HCT116 (cell line): ENCODE results near the gene CST2. TPM values are rescaled to one million over a fixed set of nuclear protein-coding genes. Genes with fewer than 3 reads are reported as not detected.

Experiments
- ATAC-seq: fragments of 200-7000 bp; cut with Tn5 transposase; 2 replicates; pipeline ENCODE4 v1.9.1; 2020; ENCODE audit warnings: mild to moderate bottlenecking, moderate library complexity
- BruUV-seq: library from RNA; stranded (reverse); fragments of 400-500 nt; replicated peaks from 2 replicates; lab custom pipeline; 2021; lab: Mats Ljungman, UMichigan
- CTCF ChIA-PET: fragments of 300-600 bp; sonication (Branson Sonifier 250); formaldehyde crosslinking; loops from one replicate; lab custom pipeline; 2021; ENCODE audit warnings: antibody characterized with exemption; lab: Charles Lee
- POLR2A ChIA-PET: fragments of 300-600, 350-600 bp; sonication (Branson Sonifier 250); formaldehyde crosslinking; loops from one replicate; lab custom pipeline; 2021; ENCODE audit warnings: antibody characterized with exemption; lab: Charles Lee
- RAD21 ChIA-PET, 2 experiments: fragments of 300-600 bp; sonication (Branson Sonifier 250); formaldehyde crosslinking; loops; one replicate each; lab custom pipeline; 2023; ENCODE audit warnings: low total read pairs in 2 of 2; ENCODE audit not compliant: uncharacterized antibody in 2 of 2, unreplicated experiment in 2 of 2, low non-redundant PET in 1 of 2; lab: Charles Lee
- DNase-seq: peaks from one replicate; pipeline ENCODE4 v3.0.0-alpha.2; 2010; ENCODE audit warnings: low read depth, low spot score
- H2AFZ ChIP-seq: fragments of 200-600 bp; shearing (Covaris generic), sonication (generic); 2 replicates; pipeline ENCODE4 v1.6.1; 2017; ENCODE audit warnings: low read depth, mixed run types, mixed read lengths, antibody characterized with exemption, low read length; ENCODE audit not compliant: poor library complexity, severe bottlenecking
- H3K27ac ChIP-seq: 2 replicates; pipeline ENCODE4 v1.5.1; 2012; ENCODE audit warnings: low read depth, low read length
- H3K27me3 ChIP-seq: fragments of 200-600 bp; sonication (generic); 2 replicates; pipeline ENCODE4 v1.6.1; 2016; ENCODE audit warnings: mixed run types, low read length, mixed read lengths; ENCODE audit not compliant: insufficient read depth
- H3K36me3 ChIP-seq, 2 experiments: fragments of 200-500 bp in 1 of 2; fragments of 200-600 bp in 1 of 2; sonication (Bioruptor generic) in 1 of 2; sonication (generic) in 1 of 2; 2 replicates each; pipeline versions ENCODE4 v1.5.1 to v1.6.1; 2014 to 2016; ENCODE audit warnings: low read length in 2 of 2, inconsistent platforms in 1 of 2, mixed read lengths in 1 of 2, mixed run types in 1 of 2; ENCODE audit not compliant: insufficient read depth in 2 of 2, control insufficient read depth in 1 of 2
- H3K4me1 ChIP-seq, 2 experiments: fragments of 200-600 bp in 1 of 2; sonication (generic) in 1 of 2; 2 replicates each; pipeline versions ENCODE4 v1.5.1 to v1.6.1; 2012 to 2017; ENCODE audit warnings: low read length in 2 of 2, inconsistent platforms in 1 of 2, mild to moderate bottlenecking in 1 of 2, mixed read lengths in 1 of 2, mixed run types in 1 of 2, moderate library complexity in 1 of 2; ENCODE audit not compliant: insufficient read depth in 2 of 2, control insufficient read depth in 1 of 2
- H3K4me2 ChIP-seq: fragments of 200-600 bp; sonication (generic); 2 replicates; pipeline ENCODE4 v1.6.1; 2017; ENCODE audit warnings: mixed run types, low read length, mixed read lengths
- H3K4me3 ChIP-seq, 2 experiments: fragments of 200-600 bp in 1 of 2; sonication (generic) in 1 of 2; replicated peaks in 1 of 2; 2 replicates each; pipeline ENCODE4 v1.5.1; 2011 to 2016; ENCODE audit warnings: low read length in 2 of 2, control low read depth in 1 of 2, low read depth in 1 of 2, mild to moderate bottlenecking in 1 of 2, mixed read lengths in 1 of 2, mixed run types in 1 of 2
- H3K79me2 ChIP-seq: fragments of 200-600 bp; sonication (generic); 2 replicates; pipeline ENCODE4 v1.6.1; 2017; ENCODE audit warnings: mild to moderate bottlenecking, mixed run types, low read length, moderate library complexity, mixed read lengths; ENCODE audit not compliant: insufficient read depth
- H3K9ac ChIP-seq: fragments of 200-600 bp; sonication (generic); 2 replicates; pipeline ENCODE4 v1.6.1; 2016; ENCODE audit warnings: low read length, mixed read lengths
- H3K9me2 ChIP-seq: fragments of 200-600 bp; sonication (generic), shearing (Covaris generic); 2 replicates; pipeline ENCODE4 v1.6.1; 2017; ENCODE audit warnings: mixed run types, mild to moderate bottlenecking, moderate library complexity; ENCODE audit not compliant: insufficient read depth
- H3K9me3 ChIP-seq, 2 experiments: fragments of 200-500 bp in 1 of 2; fragments of 200-600 bp in 1 of 2; sonication (Bioruptor generic) in 1 of 2; sonication (generic) in 1 of 2; 2 replicates each; pipeline ENCODE4 v1.6.1; 2014 to 2017; ENCODE audit warnings: low read length in 2 of 2, mixed read lengths in 2 of 2, inconsistent platforms in 1 of 2, low read depth in 1 of 2, mild to moderate bottlenecking in 1 of 2, mixed run types in 1 of 2, moderate library complexity in 1 of 2; ENCODE audit not compliant: control insufficient read depth in 1 of 2, insufficient read depth in 1 of 2
- H4K20me1 ChIP-seq: fragments of 200-600 bp; sonication (generic), shearing (Covaris generic); 2 replicates; pipeline ENCODE4 v1.6.1; 2017; ENCODE audit warnings: mixed run types, mild to moderate bottlenecking, moderate library complexity; ENCODE audit not compliant: insufficient read depth
- ATF3 ChIP-seq: IDR thresholded peaks from 2 replicates; pipeline ENCODE4 v1.6.1; 2012
- CEBPB ChIP-seq: IDR thresholded peaks from 2 replicates; pipeline ENCODE4 v1.6.1; 2012; ENCODE audit warnings: low read depth
- CTCF ChIP-seq, 3 experiments: fragments of 200-600 bp in 1 of 3; sonication (generic) in 1 of 3; IDR thresholded peaks in 2 of 3; conservative IDR thresholded peaks in 1 of 3; 2 replicates each; pipeline ENCODE4 v1.5.1; 2012 to 2017; ENCODE audit warnings: low read depth in 2 of 3, low read length in 2 of 3, antibody characterized with exemption in 1 of 3, borderline replicate concordance in 1 of 3, control low read depth in 1 of 3, mild to moderate bottlenecking in 1 of 3, mixed read lengths in 1 of 3, mixed run types in 1 of 3, moderate library complexity in 1 of 3; ENCODE audit not compliant: insufficient read depth in 1 of 3
- EZH2 ChIP-seq: fragments of 200-600 bp; sonication (generic); IDR thresholded peaks from 2 replicates; pipeline ENCODE4 v1.6.1; 2017; ENCODE audit warnings: antibody characterized with exemption, mixed run types
- EZH2phosphoT487 ChIP-seq: fragments of 200-600 bp; IDR thresholded peaks from 2 replicates; pipeline ENCODE4 v1.6.1; 2018; ENCODE audit warnings: antibody characterized with exemption, borderline replicate concordance
- FOSL1 ChIP-seq: IDR thresholded peaks from 2 replicates; pipeline ENCODE4 v1.6.1; 2012; ENCODE audit warnings: low read depth
- JUND ChIP-seq: IDR thresholded peaks from 2 replicates; pipeline ENCODE4 v1.6.1; 2012
- POLR2A ChIP-seq: IDR thresholded peaks from 2 replicates; pipeline ENCODE4 v1.7.0; 2011; ENCODE audit warnings: borderline replicate concordance; ENCODE audit not compliant: insufficient read depth, insufficient read length; ENCODE audit errors: extremely low read depth
- POLR2AphosphoS5 ChIP-seq: IDR thresholded peaks from 2 replicates; pipeline ENCODE4 v1.6.1; 2011; ENCODE audit warnings: mild to moderate bottlenecking, low read depth, low read length, moderate library complexity
- REST ChIP-seq: IDR thresholded peaks from 2 replicates; pipeline ENCODE4 v1.6.1; 2012; ENCODE audit warnings: low read depth
- SP1 ChIP-seq: IDR thresholded peaks from 2 replicates; pipeline ENCODE4 v1.6.1; 2012; ENCODE audit warnings: low read depth
- SRF ChIP-seq: IDR thresholded peaks from 2 replicates; pipeline ENCODE4 v1.6.1; 2012; ENCODE audit warnings: low read depth
- TCF7L2 ChIP-seq: IDR thresholded peaks from 2 replicates; pipeline ENCODE4 v1.7.0; 2011; ENCODE audit warnings: borderline replicate concordance, inconsistent platforms; ENCODE audit not compliant: insufficient read depth, insufficient read length; ENCODE audit errors: extremely low read depth
- YY1 ChIP-seq: IDR thresholded peaks from 2 replicates; pipeline ENCODE4 v1.6.1; 2011; ENCODE audit warnings: low read length, low read depth, moderate library complexity, mild to moderate bottlenecking; ENCODE audit not compliant: insufficient replicate concordance; ENCODE audit errors: extremely low read depth
- ZBTB33 ChIP-seq: IDR thresholded peaks from 2 replicates; pipeline ENCODE4 v1.6.1; 2011; ENCODE audit warnings: mild to moderate bottlenecking, low read length, moderate library complexity; ENCODE audit not compliant: insufficient replicate concordance; ENCODE audit errors: extremely low read depth
- ZNF274 ChIP-seq: fragments of 200-500 bp; sonication (Bioruptor generic); IDR thresholded peaks from 2 replicates; pipeline ENCODE4 v1.6.1; 2014; ENCODE audit warnings: mild to moderate bottlenecking, low read depth, low read length, inconsistent platforms
- intact Hi-C: fragments of 100-400 bp; cut with micrococcal nuclease; formaldehyde crosslinking; loops from 2 replicates; pipeline ENCODE4 v1.10.0; 2022
- total RNA-seq: library from RNA; stranded (reverse); gene quantifications from one replicate; pipeline ENCODE4 v1.2.1, GENCODE V29; 2021; ENCODE audit not compliant: unreplicated experiment

Gene CST2
- total RNA-seq, 1 experiment from 2014 or later: not detected

GRCh38 chr20:23794065-23794464 lies 32.5 kb downstream of the CST2 start:
- intact Hi-C loops: no loop called here
- ATAC-seq: no peak
- H3K4me1 ChIP-seq: no peaks in the 10 kb centered on the region
- TF ChIP-seq TCF7L2: no peak
- no peak for TF ChIP-seq POLR2A
- no peak for TF ChIP-seq SRF
- TF ChIP-seq POLR2AphosphoS5: no peak
- no peak for TF ChIP-seq ZBTB33
- no peak for TF ChIP-seq YY1
- TF ChIP-seq EZH2phosphoT487: no peak
- no peak for TF ChIP-seq EZH2
- no peak for TF ChIP-seq CEBPB
- TF ChIP-seq FOSL1: no peak
- TF ChIP-seq ATF3: no peak
- TF ChIP-seq REST: no peak
- no peak for TF ChIP-seq JUND
- no peak for TF ChIP-seq ZNF274
- TF ChIP-seq CTCF (IDR thresholded peaks at IDR 0.05 in 2 of 3, conservative IDR thresholded peaks at IDR 0.05 in 1 of 3; ENCODE audit: borderline replicate concordance in 1 of 3, insufficient read depth in 1 of 3, low read depth in 2 of 3, low read length in 2 of 3): no peak
- TF ChIP-seq SP1: no peak
- RAD21 ChIA-PET: no interaction called here
- no peaks in the 10 kb centered on the region for H3K9me3 ChIP-seq
- H4K20me1 ChIP-seq: no peaks in the 10 kb centered on the region
- H3K27me3 ChIP-seq: peaks cover 10% of the 10 kb centered on the region; the same call in 1 of the 2 replicates
- H3K9me2 ChIP-seq: no peaks in the 10 kb centered on the region
- POLR2A ChIA-PET: no interaction called here
- CTCF ChIA-PET: no interaction called here
- H3K79me2 ChIP-seq: no peaks in the 10 kb centered on the region
- H3K4me3 ChIP-seq: no peak overlapping the region
- no peak for DNase-seq
- no TSS peak for BruUV-seq
- no peak overlapping the region for H3K4me2 ChIP-seq
- no peak overlapping the region for H3K27ac ChIP-seq
- H3K36me3 ChIP-seq: no peaks in the 10 kb centered on the region
- no peak overlapping the region for H2AFZ ChIP-seq
- H3K9ac ChIP-seq: no peak overlapping the region
